ENCODE measurements around the gene TNFRSF21.
A peak's percentile ranks its signal among the peaks of the same experiment; 100 is the strongest.
"Not testable (repeated sequence)": the region's sequence is repeated elsewhere in the genome, so short reads cannot be mapped to it uniquely, and the experiment has no call there.

TNFRSF21 gene

GRCh38 chr6:47309291-47310130, at the start of gene TNFRSF21:
Gene TNFRSF21 (minus strand): TSS chr6:47309905. CDS start chr6:47309511, 394 bp downstream.
- DNase-seq (ENCODE audit: low read depth in 2 of 3, low spot score in 2 of 3): peak; percentile 52 to 64 (median 58)

- DNase-seq (ENCODE audit: low read depth in 2 of 3, low spot score in 2 of 3): no peak
Observed at GRCh38 chr6:47358440-47359225, 48.9 kb upstream of the TNFRSF21 start.

GRCh38 chr6:47357827-47358226, 48.1 kb upstream of the TNFRSF21 start:
- no peak for DNase-seq (ENCODE audit: low read depth in 2 of 3, low spot score in 2 of 3)

- no peak for DNase-seq (ENCODE audit: low read depth in 2 of 3, low spot score in 2 of 3)
Observed at GRCh38 chr6:47355496-47355895, 45.8 kb upstream of the TNFRSF21 start.

GRCh38 chr6:47353871-47354270, 44.2 kb upstream of the TNFRSF21 start:
- no peak for DNase-seq (ENCODE audit: low read depth in 2 of 3, low spot score in 2 of 3)

GRCh38 chr6:47352966-47353365, 43.3 kb upstream of the TNFRSF21 start:
- no peak for DNase-seq (ENCODE audit: low read depth in 2 of 3, low spot score in 2 of 3)

- DNase-seq (ENCODE audit: low read depth in 2 of 3, low spot score in 2 of 3): no peak
Observed at GRCh38 chr6:47352194-47352920, 42.7 kb upstream of the TNFRSF21 start.

- no peak for DNase-seq (ENCODE audit: low read depth in 2 of 3, low spot score in 2 of 3)
Observed at GRCh38 chr6:47351621-47352020, 41.9 kb upstream of the TNFRSF21 start.

- DNase-seq (ENCODE audit: low read depth in 2 of 3, low spot score in 2 of 3): no peak
Observed at GRCh38 chr6:47349931-47350330, 40.2 kb upstream of the TNFRSF21 start.

GRCh38 chr6:47348316-47348863, 38.7 kb upstream of the TNFRSF21 start:
- DNase-seq (ENCODE audit: low read depth in 2 of 3, low spot score in 2 of 3): no peak

- DNase-seq (ENCODE audit: low read depth in 2 of 3, low spot score in 2 of 3): no peak
Observed at GRCh38 chr6:47345761-47346160, 36.1 kb upstream of the TNFRSF21 start.

- DNase-seq (ENCODE audit: low read depth in 2 of 3, low spot score in 2 of 3): no peak
Observed at GRCh38 chr6:47344022-47344421, 34.3 kb upstream of the TNFRSF21 start.

- DNase-seq (ENCODE audit: low read depth in 2 of 3, low spot score in 2 of 3): no peak
Observed at GRCh38 chr6:47343600-47343999, 33.9 kb upstream of the TNFRSF21 start.

GRCh38 chr6:47342824-47343223, 33.1 kb upstream of the TNFRSF21 start:
- DNase-seq (ENCODE audit: low read depth in 2 of 3, low spot score in 2 of 3): no peak

GRCh38 chr6:47337519-47337918, 27.8 kb upstream of the TNFRSF21 start:
- DNase-seq (ENCODE audit: low read depth in 2 of 3, low spot score in 2 of 3): no peak

GRCh38 chr6:47336334-47336733, 26.6 kb upstream of the TNFRSF21 start:
- DNase-seq (ENCODE audit: low read depth in 2 of 3, low spot score in 2 of 3): no peak

GRCh38 chr6:47335466-47335865, 25.8 kb upstream of the TNFRSF21 start:
- DNase-seq (ENCODE audit: low read depth in 2 of 3, low spot score in 2 of 3): no peak

GRCh38 chr6:47334334-47334733, 24.6 kb upstream of the TNFRSF21 start:
- no peak for DNase-seq (ENCODE audit: low read depth in 2 of 3, low spot score in 2 of 3)

GRCh38 chr6:47328606-47329005, 18.9 kb upstream of the TNFRSF21 start:
- not testable (repeated sequence) for DNase-seq (ENCODE audit: low read depth in 2 of 3, low spot score in 2 of 3)

- DNase-seq (ENCODE audit: low read depth in 2 of 3, low spot score in 2 of 3): not testable (repeated sequence)
Observed at GRCh38 chr6:47328139-47328538, 18.4 kb upstream of the TNFRSF21 start.

GRCh38 chr6:47323887-47324286, 14.2 kb upstream of the TNFRSF21 start:
- no peak for DNase-seq (ENCODE audit: low read depth in 2 of 3, low spot score in 2 of 3)

All from activated CD8-positive, alpha-beta memory T cell treated with anti-CD3 and anti-CD28 coated beads for 48 hours (primary cell).